Measurements from ENCODE around the gene BIN1. TPM values are rescaled to one million over a fixed set of nuclear protein-coding genes. Genes with fewer than 3 reads are reported as not detected.
A peak's percentile ranks its signal among the peaks of the same experiment; 100 is the strongest.

BIN1 gene
- total RNA-seq, 1 donor from 2014 or later, result 15.8 TPM

DNA sequence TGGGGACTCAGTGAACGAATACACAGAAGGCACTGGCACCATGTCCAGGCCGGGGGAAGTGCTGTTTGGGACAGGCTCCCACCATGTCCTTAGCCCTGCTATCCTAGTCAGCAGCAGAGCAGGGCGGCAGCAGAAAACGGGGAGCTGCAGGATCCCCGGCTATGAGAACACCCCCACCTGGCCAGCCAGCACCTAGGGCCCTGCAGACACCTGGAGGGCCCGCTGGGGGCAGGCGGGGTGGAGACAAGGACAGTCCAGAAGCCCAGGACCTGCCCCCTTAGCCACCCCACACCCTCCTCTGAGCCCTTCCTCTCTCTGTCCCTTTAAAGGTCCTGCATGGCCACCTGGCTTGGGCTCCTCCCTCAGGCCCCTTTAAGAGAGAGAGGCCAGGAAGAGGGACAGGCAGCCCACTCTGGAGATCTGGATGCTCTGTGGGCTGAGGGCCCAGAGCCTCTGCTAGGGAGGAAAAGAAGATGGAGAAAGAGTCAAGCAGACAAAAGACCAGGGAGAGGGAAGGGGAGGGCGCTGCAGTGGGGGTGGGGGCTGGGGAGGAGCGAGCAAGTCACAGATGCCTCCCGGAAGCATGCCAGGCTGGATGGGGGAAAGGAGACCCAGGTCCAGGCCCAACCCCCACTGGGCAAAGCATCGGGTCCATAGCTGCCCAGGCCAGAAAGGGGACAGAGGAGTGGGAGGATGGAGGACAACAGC is 48.6 kb downstream of the BIN1 start:
- Histone ChIP-seq H3K36me3 (no peaks in the 10 kb centered on the region), H3K27ac (replicated peaks) (no peak overlapping the region), H3K27me3 (ENCODE audit: low read depth) (no peaks in the 10 kb centered on the region), H3K9me3 (replicated peaks) (no peaks in the 10 kb centered on the region), H3K4me1 (peaks cover 7% of the 10 kb centered on the region), H3K4me3 (no peak overlapping the region)
- DNase-seq, result no peak
- intact Hi-C loops (cut with micrococcal nuclease), result no loop called here
- TF ChIP-seq, protein P1, sequence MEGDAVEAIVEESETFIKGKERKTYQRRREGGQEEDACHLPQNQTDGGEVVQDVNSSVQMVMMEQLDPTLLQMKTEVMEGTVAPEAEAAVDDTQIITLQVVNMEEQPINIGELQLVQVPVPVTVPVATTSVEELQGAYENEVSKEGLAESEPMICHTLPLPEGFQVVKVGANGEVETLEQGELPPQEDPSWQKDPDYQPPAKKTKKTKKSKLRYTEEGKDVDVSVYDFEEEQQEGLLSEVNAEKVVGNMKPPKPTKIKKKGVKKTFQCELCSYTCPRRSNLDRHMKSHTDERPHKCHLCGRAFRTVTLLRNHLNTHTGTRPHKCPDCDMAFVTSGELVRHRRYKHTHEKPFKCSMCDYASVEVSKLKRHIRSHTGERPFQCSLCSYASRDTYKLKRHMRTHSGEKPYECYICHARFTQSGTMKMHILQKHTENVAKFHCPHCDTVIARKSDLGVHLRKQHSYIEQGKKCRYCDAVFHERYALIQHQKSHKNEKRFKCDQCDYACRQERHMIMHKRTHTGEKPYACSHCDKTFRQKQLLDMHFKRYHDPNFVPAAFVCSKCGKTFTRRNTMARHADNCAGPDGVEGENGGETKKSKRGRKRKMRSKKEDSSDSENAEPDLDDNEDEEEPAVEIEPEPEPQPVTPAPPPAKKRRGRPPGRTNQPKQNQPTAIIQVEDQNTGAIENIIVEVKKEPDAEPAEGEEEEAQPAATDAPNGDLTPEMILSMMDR (IDR thresholded peaks at IDR 0.05; ENCODE audit: borderline replicate concordance), result no peak

DNA sequence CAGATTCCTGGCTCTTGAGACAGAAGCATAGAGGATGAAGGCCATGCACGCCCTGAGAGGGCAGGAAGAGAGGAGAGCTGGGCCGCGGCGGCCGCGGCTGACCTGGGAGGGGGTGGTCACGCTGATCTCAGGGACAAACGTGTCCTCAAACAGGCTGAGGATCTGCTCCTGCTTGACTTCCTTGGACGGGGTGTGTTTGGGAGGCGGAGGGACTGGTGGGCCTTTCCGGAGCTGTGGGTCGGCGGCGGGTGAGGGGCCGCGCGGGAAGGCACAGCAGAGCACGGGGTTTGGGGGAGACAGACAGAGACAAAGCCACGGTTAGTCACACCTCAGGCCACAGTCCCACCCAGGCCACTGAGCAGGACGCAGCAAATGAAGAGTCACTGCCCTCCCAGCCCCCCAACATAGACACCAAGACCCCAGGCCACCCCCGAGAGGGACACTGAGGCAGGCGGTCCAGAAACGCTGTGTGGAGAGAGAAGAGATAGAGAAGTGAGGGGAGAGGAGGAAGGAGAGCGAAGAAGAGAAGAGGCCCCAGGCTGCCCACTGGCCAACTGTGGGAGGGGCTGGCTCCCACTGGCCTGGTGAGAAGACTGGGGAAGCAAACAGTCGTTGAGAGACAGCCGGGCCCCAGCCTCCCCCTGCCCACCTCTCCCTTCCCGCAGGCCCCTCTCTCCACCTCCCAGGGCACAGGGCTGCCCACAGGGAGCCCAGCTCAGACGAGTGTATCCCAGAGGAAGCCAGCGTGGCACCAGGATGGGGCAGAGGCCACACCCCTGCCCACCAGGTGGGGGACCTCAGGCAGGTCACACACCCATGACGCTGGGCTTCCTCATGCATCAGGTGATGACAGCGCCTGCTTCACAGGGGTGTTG is 49.3 kb downstream of the BIN1 start:
- Histone ChIP-seq H3K36me3 (no peaks in the 10 kb centered on the region), H3K9me3 (replicated peaks) (no peaks in the 10 kb centered on the region), H3K4me1 (peaks cover 7% of the 10 kb centered on the region), H3K4me3 (no peak overlapping the region), H3K27ac (replicated peaks) (no peak overlapping the region), H3K27me3 (ENCODE audit: low read depth) (no peaks in the 10 kb centered on the region)
- intact Hi-C loops (cut with micrococcal nuclease), result no loop called here
- TF ChIP-seq, protein P1 (IDR thresholded peaks at IDR 0.05; ENCODE audit: borderline replicate concordance), result no peak
- no peak for DNase-seq

DNA sequence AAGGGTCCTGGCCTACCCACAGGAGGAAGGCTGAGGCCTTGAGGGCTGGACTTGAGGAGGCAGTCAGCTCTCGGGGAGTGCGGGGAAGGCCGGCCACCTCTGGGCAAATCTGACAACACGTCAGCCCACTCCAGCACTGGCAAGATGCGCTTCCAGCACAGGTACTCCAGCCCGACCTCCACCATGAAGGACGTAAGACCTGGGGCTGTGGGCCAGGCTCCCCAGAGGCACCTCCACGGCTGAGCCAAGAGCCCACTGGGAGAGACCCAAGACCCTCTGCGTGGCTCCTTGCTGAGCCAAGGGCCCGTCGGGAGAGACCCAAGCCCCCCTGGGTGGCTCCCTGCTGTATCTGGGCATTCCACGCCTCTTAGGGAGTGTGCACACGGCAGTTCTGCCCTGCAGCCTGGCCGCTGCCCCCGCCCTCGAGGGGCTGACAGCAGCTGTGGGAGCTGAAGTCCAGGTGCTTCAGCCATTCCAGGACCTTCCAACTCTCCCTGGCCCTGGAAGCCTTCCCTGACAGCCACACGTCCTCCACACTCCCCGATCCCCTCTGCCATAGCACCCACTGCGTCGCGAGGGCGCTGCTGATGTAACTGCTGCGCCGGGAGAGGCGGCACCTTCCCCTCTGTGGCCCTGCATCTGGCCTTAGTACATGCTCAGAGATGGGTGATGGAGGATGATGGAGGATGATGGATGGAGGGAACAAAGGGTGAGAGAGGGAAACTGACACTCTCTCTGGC is 50.2 kb downstream of the BIN1 start:
- DNase-seq, result peak; percentile 15
- Histone ChIP-seq H3K4me3 (no peak overlapping the region), H3K27ac (replicated peaks) (no peak overlapping the region), H3K4me1 (peaks cover 3% of the 10 kb centered on the region), H3K9me3 (replicated peaks) (no peaks in the 10 kb centered on the region), H3K27me3 (ENCODE audit: low read depth) (no peaks in the 10 kb centered on the region), H3K36me3 (no peaks in the 10 kb centered on the region)
- TF ChIP-seq, protein P1 (IDR thresholded peaks at IDR 0.05; ENCODE audit: borderline replicate concordance), result no peak
- intact Hi-C loops (cut with micrococcal nuclease), result no loop called here

DNA sequence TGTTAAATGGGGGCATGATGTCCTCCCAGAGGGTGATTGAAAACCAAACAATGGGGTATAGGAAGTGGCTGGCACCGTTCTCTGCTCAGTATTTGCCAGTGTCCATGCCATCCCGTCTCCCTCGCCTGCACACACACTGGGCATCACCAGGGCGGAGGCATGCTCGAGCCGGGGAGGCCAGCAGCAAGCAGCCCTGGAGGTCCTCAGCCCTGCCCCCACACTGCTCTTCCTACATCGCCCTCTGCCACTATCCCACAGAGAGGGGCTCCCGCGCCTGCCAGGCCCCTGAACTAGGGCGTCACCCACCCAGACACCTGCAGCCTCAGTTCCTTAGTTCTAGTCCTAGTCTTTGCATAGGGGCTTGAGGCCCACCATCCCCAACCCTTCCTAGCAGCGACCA is 50.9 kb downstream of the BIN1 start:
- H3K27ac ChIP-seq (replicated peaks), result no peak overlapping the region
- H3K9me3 ChIP-seq (replicated peaks), result no peaks in the 10 kb centered on the region
- no peaks in the 10 kb centered on the region for H3K4me1 ChIP-seq
- intact Hi-C loops (cut with micrococcal nuclease), result no loop called here
- H3K4me3 ChIP-seq, result no peak overlapping the region
- TF ChIP-seq, protein P1 (IDR thresholded peaks at IDR 0.05; ENCODE audit: borderline replicate concordance), result no peak
- no peaks in the 10 kb centered on the region for H3K36me3 ChIP-seq
- peak; percentile 10 for DNase-seq
- H3K27me3 ChIP-seq (ENCODE audit: low read depth), result no peaks in the 10 kb centered on the region

DNA sequence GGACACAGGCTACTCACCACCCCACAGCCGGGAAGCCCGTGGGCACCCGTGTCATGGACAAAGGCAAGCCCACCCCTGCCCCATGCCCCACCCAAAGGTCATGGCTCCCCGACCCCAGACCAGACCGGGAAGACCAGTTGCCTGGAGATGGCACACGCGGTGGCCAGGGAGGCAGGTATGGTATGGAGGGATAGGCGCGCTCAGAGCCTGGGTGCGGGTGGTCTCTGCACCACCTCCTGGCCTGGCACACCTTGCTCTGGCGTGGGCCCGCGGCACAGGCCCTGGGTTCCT is 51.2 kb downstream of the BIN1 start:
- intact Hi-C loops (cut with micrococcal nuclease), result no loop called here
- no peak overlapping the region for H3K27ac ChIP-seq (replicated peaks)
- peaks cover 3% of the 10 kb centered on the region for H3K4me1 ChIP-seq

More for the DNA sequence above, 51.2 kb downstream of the BIN1 start:
- peak; percentile 7 for DNase-seq
- H3K27me3 ChIP-seq (ENCODE audit: low read depth), result no peaks in the 10 kb centered on the region
- H3K4me3 ChIP-seq, result no peak overlapping the region
- no peaks in the 10 kb centered on the region for H3K9me3 ChIP-seq (replicated peaks)
- no peaks in the 10 kb centered on the region for H3K36me3 ChIP-seq
- TF ChIP-seq, protein P1 (IDR thresholded peaks at IDR 0.05; ENCODE audit: borderline replicate concordance), result no peak
